Measurements from ENCODE around the gene CAMKMT. TPM values are rescaled to one million over a fixed set of nuclear protein-coding genes. Genes with fewer than 3 reads are reported as not detected.

CAMKMT gene
- total and polyA plus RNA-seq, 2 experiments from 2014 or later = 26.5 to 29.5 TPM

DNA sequence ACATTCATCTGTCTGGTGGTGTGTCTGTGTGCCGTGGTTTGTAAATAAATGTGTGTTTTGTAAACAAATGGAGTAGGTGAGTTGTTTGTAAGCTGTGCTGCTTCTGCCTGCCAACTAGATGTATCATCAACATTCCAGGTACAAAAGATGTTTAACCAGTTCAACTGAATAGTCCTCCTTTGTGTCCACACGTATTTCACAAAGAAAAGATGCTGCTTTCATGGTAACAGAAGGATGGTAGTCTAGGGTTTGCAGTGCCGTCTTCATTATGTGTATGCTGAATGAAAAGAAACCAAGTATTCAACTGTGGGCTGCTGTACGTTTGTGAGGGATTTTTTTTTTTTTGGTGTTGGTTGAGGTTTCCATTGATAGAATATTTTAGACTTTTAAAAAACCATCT is 72.1 kb downstream of the CAMKMT start:
- Histone ChIP-seq H3K79me2 (replicated peaks; ENCODE audit: insufficient read depth) (0 out of 2 replicates have a peak, but pooled peaks cover 5% of the 10 kb centered on the region), H3K9me2 (ENCODE audit: insufficient read depth) (no peaks in the 10 kb centered on the region), H3K36me3 (ENCODE audit: insufficient read depth) (no peaks in the 10 kb centered on the region), H4K20me1 (replicated peaks; ENCODE audit: insufficient read depth) (no peaks in the 10 kb centered on the region), H3K4me1 (ENCODE audit: insufficient read depth) (peaks cover 68% of the 10 kb centered on the region), H2AFZ (no peak overlapping the region), H3F3A (replicated peaks; ENCODE audit: low read depth) (0 out of 2 replicates have a peak, but pooled peaks cover 3% of the 10 kb centered on the region), H3K27me3 (ENCODE audit: insufficient read depth) (no peaks in the 10 kb centered on the region), H3K4me3 (no peak overlapping the region), H3K4me2 (no peak overlapping the region), H3K27ac (ENCODE audit: low read depth) (peak overlapping the region; percentile 4; the same call in 1 of the 2 replicates)
- Mint-ChIP-seq H3K4me1 (peaks cover 60% of the 10 kb centered on the region), H3K9me3 (no peaks in the 10 kb centered on the region), H3K27ac (peak overlapping the region; percentile 78), H3K27me3 (ENCODE audit: insufficient read depth, low read depth, poor library complexity) (peaks cover 3% of the 10 kb centered on the region), H3K4me3 (no peak overlapping the region), H3K36me3 (ENCODE audit: low read depth) (0 out of 3 replicates have a peak, but pooled peaks cover 1% of the 10 kb centered on the region)
- no peak for TF ChIP-seq EZH2phosphoT487 (IDR thresholded peaks at IDR 0.05; ENCODE audit: unreplicated experiment)
- peak; percentile 54 for DNase-seq (ENCODE audit: low spot score)
- ATAC-seq = peak; percentile 37

GRCh38 chr2:44441200-44441599 is 79.5 kb downstream of the CAMKMT start:
- Mint-ChIP-seq H3K36me3 (ENCODE audit: low read depth) (peaks cover 32% of the 10 kb centered on the region), H3K27ac (peak overlapping the region; percentile 8), H3K27me3 (ENCODE audit: insufficient read depth, low read depth, poor library complexity) (peaks cover 2% of the 10 kb centered on the region), H3K4me3 (no peak overlapping the region), H3K9me3 (peaks cover 14% of the 10 kb centered on the region; the same call in 2 of the 3 replicates), H3K4me1 (peaks cover 41% of the 10 kb centered on the region)
- Histone ChIP-seq H3K4me2 (no peak overlapping the region), H3K4me3 (no peak overlapping the region), H3K79me2 (replicated peaks; ENCODE audit: insufficient read depth) (no peaks in the 10 kb centered on the region), H3K4me1 (ENCODE audit: insufficient read depth) (peaks cover 27% of the 10 kb centered on the region), H3K27ac (ENCODE audit: low read depth) (no peak overlapping the region), H2AFZ (no peak overlapping the region), H4K20me1 (replicated peaks; ENCODE audit: insufficient read depth) (no peaks in the 10 kb centered on the region), H3F3A (replicated peaks; ENCODE audit: low read depth) (no peaks in the 10 kb centered on the region), H3K36me3 (ENCODE audit: insufficient read depth) (no peaks in the 10 kb centered on the region), H3K9me2 (ENCODE audit: insufficient read depth) (no peaks in the 10 kb centered on the region), H3K27me3 (ENCODE audit: insufficient read depth) (no peaks in the 10 kb centered on the region)
- no peak for DNase-seq (ENCODE audit: low spot score)
- no peak for TF ChIP-seq POLR2AphosphoS5 (IDR thresholded peaks at IDR 0.05; ENCODE audit: low read depth)
- no peak for TF ChIP-seq NANOG (IDR thresholded peaks at IDR 0.05; ENCODE audit: borderline replicate concordance)
- TF ChIP-seq ZNF331 (CRISPR knock-in tag; IDR thresholded peaks at IDR 0.05; ENCODE audit: low read depth) = no peak
- TF ChIP-seq JUNB (IDR thresholded peaks at IDR 0.05; ENCODE audit: unreplicated experiment) = no peak
- TF ChIP-seq EZH2phosphoT487 (IDR thresholded peaks at IDR 0.05; ENCODE audit: unreplicated experiment) = no peak
- TF ChIP-seq CTCF (conservative IDR thresholded peaks at IDR 0.05; ENCODE audit: low read depth in 2 of 2) = no peak
- TF ChIP-seq EZH2 (IDR thresholded peaks at IDR 0.05; ENCODE audit: low read depth, unreplicated experiment) = no peak
- no peak for TF ChIP-seq ETS1 (IDR thresholded peaks at IDR 0.05)
- ATAC-seq = no peak

Measured in GM23338 (cell line).